HG03432 (cell line): ENCODE measurements around the gene GNAT3.

Experiments
- ATAC-seq: cut with Tn5 transposase; IDR thresholded peaks from one replicate; pipeline ENCODE4 v1.9.1; 2021; ENCODE audit warnings: mild to moderate bottlenecking, moderate library complexity; ENCODE audit not compliant: unreplicated experiment

The GNAT3 gene

GRCh38 chr7:80467069-80467468 is 44.8 kb downstream of the GNAT3 start:
- no peak for ATAC-seq

DNA sequence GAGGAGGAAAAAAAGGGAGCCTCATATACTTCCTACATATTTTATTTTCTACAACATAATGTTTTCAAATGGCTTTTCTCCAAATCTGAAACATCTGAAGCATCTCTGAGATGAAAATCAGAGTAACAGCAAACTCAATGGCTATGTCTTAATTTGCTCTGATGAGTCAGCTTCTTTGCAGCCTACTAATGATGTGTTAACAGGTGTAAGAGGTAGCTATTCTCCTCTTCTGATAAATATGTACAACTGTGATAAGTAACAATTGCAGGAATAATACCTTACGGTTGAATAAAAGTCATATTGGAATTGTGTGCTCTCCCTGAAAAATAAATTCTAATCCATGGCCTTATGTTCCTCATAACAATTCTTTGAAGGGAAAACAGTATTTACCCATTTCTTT is 45.2 kb downstream of the GNAT3 start:
- no peak for ATAC-seq

DNA sequence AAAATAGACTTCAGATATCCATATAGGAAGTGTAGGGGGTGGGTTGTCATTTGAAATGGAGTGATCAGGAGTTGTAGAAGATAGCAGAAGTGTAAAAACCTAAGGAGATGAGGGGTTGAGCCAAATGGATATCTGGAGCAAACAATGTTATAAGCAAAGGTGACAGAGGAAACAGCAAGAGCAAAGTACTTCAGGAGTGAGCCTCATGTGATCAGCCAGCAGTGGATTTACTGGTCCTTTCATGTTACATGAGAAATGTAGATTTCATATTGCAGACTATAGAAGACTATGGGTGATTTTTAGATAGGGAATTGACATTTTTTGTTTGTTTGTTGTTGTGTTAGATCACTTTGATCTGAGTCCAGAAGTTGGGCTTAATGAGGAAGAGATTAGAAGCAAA is 47.7 kb downstream of the GNAT3 start:
- no peak for ATAC-seq

DNA sequence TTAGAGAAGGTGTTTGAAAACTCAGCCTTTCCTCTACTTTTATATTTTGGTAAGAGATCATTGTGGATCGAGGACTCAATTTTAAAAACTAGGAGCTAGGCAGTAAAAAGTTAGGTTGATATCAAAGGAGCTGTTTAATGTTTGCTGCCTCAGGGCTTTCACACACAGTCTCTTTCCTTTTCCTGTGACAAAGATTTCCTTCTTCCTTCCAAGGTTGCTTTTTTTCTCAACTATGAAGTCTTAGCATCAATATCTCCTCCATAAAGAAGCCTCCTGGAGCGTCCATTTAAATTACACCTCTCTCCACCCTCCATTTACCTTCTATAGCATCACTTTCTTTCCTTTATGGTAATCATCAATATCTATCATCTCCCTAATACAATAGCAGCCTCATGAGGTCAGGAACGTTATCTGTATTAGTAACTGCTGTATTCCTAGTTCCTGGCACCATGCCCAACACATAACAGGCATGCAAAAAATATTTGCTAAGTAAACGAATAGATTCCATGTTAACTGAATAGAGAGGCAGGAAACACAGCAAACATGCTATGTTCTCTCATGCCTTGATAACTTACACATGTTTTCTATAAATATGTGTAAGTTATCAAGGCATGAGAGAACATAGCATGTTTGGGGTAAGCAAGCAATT is 48.5 kb downstream of the GNAT3 start:
- no peak for ATAC-seq

DNA sequence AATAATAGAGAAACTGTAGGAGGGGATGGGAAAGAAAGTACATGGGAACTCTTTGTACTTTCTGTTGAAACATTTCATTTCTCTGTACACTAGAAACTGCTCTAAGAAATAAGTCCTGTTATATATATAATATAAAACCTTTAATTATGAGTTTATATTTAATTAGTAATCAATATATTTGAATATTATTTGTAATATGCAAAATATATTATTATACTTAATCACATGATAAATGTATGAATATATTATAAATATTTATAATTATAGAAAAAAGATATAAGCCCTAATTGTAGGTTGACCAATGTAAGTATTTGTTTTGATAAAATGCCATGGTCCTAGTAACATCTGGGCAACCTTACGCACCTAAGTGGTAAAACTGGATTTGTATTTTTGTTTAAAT is 51.0 kb downstream of the GNAT3 start:
- no peak for ATAC-seq

- ATAC-seq: no peak
Measured at GRCh38 chr7:80459776-80460510, 51.9 kb downstream of the GNAT3 start.

DNA sequence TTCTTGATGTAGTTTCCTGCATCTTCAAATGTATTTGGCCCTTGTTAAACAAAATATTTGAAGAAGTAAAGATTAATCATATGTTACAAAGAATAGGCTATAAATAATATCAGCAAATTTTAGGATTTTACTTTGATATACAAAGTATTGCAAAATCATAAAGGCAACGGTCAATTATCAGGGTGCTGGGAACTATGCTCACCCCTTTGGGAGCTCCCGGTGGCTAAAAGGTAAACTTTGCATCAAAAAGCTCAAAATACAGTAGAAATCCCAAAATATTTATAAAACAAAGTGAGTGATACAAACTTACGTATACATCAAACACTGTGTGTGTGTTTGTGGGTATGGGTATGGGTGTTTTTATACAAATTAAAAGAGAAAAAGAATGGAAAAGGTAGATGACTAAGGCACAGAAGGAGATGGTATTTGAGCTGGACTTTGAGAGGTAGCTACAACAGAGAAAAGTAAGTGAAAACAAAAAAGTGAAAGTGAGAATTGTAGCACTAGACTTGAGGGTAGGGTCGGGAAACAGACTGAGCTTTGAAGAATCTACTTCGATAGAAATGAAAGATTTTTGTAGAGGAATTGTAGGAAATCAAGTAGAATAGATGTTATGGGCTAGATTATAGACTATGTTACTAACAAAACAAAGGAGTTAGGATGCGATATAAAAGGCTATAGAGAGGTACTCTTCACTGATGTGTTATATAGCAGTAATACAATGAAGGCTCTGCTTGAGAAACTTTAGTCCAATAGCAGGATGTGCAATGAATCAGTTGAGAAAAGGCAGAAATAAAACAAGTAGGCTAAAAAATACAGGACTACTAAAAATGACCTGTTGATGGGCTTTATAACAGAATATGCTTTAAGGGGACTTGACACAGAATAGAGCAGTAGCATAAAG is 52.8 kb downstream of the GNAT3 start:
- ATAC-seq: peak; percentile 61

- ATAC-seq: no peak
Measured at GRCh38 chr7:80453699-80454340, 58.0 kb downstream of the GNAT3 start.

DNA sequence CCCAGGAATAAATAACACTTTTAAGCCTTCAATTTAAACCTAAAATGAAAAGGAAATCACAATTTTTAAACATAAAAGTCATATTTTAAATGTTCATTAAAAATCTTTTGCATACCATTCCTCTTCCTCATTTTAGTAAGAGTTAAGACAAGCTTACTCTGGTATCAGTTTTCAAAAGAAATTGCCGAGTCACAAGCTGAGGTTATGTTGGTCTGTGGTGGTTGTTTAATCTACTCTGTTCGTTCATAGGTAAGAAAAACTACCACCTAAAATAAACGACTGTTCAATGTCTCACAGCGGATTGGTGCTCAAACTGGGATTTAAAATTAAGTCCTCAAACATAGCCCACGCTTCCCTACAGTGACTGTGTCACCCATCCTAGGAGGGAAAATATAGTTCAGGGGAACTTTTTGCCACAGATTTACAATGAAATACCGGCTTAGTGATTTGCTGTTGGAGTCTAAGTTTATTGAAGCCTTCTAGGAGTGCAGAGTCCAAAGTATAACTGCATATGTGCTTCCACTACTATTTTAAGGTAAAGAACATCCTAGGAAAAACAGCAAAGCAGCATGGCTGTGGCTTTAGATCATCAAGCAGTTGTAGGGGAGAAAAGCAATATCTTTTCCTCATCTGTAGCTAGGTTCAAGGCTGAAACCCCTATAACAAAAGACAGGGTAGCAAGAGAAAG is 61.1 kb downstream of the GNAT3 start:
- no peak for ATAC-seq

DNA sequence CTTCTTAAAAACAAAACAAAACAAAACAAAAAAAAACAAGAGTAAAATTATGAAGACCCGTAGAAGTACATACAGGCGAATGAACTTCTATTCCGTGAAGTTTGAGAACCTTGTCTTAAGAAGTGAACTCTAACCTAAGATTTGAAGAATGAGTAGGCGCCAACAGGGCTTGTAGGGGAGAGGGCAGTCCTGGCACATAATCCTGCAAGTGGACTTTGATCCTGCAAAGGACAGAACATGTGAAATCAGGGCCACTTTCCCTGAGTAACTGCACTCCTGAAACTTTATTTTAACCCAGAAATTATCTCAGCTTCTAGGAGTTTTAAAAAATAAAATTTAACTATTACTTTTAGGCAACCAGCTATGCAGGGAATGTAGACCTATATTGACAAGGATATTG is 62.0 kb downstream of the GNAT3 start:
- no peak for ATAC-seq

DNA sequence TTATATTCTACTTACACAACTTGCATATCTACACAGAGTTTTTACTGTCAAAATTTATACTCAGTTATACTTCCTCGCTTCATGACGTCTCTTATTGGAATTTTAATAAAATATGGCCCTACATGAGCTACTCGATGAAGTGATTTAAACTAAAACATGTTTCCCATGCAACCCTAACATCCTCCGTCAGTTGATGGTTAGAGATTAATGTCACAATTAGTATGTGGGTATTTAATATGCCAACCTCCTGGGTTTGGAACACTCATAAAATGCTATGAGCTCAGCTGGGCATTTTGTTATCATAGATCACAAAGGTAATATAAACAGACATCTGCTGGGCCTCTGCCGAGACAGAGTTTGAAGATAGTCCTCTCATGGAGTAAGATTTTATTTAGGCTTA is 66.5 kb downstream of the GNAT3 start:
- ATAC-seq: no peak

DNA sequence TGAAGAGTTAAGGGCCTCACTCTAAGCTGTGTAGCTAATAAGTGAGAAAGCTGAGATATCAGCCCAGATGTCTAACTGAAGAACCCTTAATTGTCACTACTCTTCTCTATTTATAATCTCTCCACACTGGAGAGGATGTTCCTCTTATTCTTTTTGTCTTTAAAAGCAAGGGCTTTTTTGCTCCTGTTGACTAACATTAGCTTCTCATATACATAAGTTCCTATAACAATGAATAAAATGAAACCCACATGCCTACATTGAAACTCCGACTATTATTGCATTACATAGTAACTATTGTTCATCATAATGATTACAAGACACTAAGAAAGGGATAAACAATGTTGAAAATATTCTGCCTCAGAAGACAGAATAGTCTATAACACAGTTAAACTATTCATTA is 67.1 kb downstream of the GNAT3 start:
- no peak for ATAC-seq

- no peak for ATAC-seq
Measured at GRCh38 chr7:80443325-80443724, 68.5 kb downstream of the GNAT3 start.

DNA sequence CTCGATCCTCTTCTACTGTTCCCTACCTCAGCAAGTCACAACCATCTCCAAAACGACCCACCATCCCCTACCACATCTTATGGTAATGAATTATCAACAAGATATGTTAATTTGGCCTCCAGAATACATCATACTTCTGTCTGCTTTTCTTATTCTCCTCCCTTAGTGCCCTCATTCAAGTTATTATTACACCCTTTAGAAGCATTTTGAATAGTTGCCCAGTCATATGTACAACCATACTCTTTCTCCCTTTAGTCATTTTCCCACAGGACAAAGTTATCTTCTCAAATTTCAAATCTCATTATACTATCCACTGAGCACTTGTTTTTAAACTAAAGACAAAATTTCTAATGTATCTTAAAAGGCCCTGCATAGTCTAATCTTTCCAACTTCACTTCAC is 71.0 kb downstream of the GNAT3 start:
- no peak for ATAC-seq

DNA sequence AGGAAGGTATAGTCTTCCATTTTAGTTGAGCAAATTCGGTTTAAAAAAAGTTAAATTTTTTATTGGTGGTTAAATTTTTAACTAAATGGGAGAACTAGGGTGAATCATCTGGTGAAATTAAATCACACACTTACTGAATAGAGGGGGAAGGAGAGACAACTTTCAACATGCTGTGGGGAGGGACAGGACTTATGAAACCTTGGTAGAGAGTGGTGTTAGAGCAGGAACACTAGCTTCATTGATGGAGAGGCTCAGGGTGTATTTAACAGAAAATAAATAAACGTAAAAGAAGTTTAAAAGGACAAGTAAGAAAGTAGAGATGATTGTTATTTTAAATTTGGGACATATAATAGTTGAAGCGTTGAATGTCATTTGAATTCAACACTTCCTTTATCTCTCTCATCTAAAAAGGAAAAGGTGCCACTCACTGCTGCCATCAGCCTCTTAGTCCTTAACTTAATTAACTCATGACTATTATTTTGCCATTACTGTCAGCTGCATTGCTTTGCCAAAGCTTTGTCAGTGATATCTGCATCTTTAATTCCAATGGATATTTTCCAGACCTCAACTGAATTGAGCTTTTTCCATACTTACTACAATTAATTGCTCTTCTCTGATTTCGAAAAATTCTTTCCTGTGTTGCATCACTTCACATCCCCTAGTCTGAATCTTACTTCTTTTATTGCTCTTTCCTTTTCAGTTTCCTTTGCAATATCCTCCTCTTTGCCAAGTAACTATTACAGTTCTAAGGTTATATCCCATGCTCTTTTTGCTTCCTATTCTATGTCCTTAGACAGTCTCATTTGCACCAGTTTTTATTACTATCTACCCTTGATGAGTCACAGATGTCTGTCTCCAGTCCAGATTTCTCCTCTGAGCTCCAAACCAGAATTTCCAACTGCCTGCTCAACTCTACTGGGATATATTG is 71.7 kb downstream of the GNAT3 start:
- no peak for ATAC-seq

- no peak for ATAC-seq
Measured at GRCh38 chr7:80435521-80435920, 76.3 kb downstream of the GNAT3 start.

DNA sequence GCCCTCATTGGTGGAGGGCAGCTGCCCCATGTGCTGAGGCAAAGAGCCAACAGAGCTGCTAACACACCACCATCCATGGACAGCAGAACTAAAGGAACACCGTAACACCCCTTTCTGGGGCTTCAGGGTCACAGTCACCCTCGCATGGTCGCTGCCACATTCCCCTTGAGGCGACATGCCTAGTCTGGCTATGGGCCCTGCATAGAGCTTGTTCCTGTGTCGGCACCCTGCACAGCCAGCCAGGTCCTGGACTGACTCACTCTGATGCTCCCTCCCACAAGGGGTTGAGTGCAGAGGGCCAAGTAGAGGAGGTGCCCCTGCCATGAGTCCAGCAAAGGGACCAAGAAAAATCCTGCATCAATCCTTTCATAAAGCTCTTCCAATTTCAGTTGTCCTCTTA is 77.8 kb downstream of the GNAT3 start:
- no peak for ATAC-seq

- no peak for ATAC-seq
Measured at GRCh38 chr7:80432166-80432565, 79.7 kb downstream of the GNAT3 start.

GRCh38 chr7:80429181-80429580 is 82.7 kb downstream of the GNAT3 start:
- ATAC-seq: no peak
